GM23248 (cell line): Measurements from ENCODE around the gene TM9SF1. TPM values are rescaled to one million over a fixed set of nuclear protein-coding genes. Genes with fewer than 3 reads are reported as not detected.

ENCODE experiments used
- DNase-seq: peaks from one replicate; pipeline ENCODE4 v3.0.0-alpha.2; 2015
- H2AFZ ChIP-seq: fragments of 200-600 bp; sonication (generic); 2 replicates; pipeline ENCODE4 v1.6.1; 2016; ENCODE audit warnings: antibody characterized with exemption
- H3F3A ChIP-seq: fragments of 200-600 bp; sonication (generic); 2 replicates; pipeline ENCODE4 v1.6.1; 2016; ENCODE audit warnings: mild to moderate bottlenecking, antibody characterized with exemption, mixed run types; ENCODE audit not compliant: insufficient read depth
- H3K27ac ChIP-seq: fragments of 200-600 bp; sonication (generic); 2 replicates; pipeline ENCODE4 v1.5.1; 2016; ENCODE audit warnings: mild to moderate bottlenecking
- H3K27me3 ChIP-seq: fragments of 200-600 bp; sonication (generic); replicated peaks from 2 replicates; pipeline ENCODE4 v1.6.1; 2016; ENCODE audit warnings: mild to moderate bottlenecking; ENCODE audit not compliant: insufficient read depth
- H3K36me3 ChIP-seq: fragments of 200-600 bp; sonication (generic); 2 replicates; pipeline ENCODE4 v1.6.1; 2016; ENCODE audit warnings: low read depth, mild to moderate bottlenecking
- H3K4me1 ChIP-seq: fragments of 200-600 bp; sonication (generic); 2 replicates; pipeline ENCODE4 v1.6.1; 2016; ENCODE audit warnings: mild to moderate bottlenecking; ENCODE audit not compliant: insufficient read depth
- H3K4me2 ChIP-seq: fragments of 200-600 bp; sonication (generic); one replicate; pipeline ENCODE4 v1.6.1; 2016; ENCODE audit warnings: mild to moderate bottlenecking; ENCODE audit not compliant: unreplicated experiment
- H3K4me3 ChIP-seq: fragments of 200-600 bp; sonication (generic); 2 replicates; pipeline ENCODE4 v1.5.1; 2016; ENCODE audit warnings: mild to moderate bottlenecking
- H3K79me2 ChIP-seq: fragments of 200-600 bp; sonication (generic); 2 replicates; pipeline ENCODE4 v1.6.1; 2016; ENCODE audit warnings: mild to moderate bottlenecking; ENCODE audit not compliant: insufficient read depth
- H3K9ac ChIP-seq: fragments of 200-600 bp; sonication (generic); 2 replicates; pipeline ENCODE4 v1.6.1; 2016; ENCODE audit warnings: mild to moderate bottlenecking
- H3K9me2 ChIP-seq: fragments of 200-600 bp; sonication (generic); 2 replicates; pipeline ENCODE4 v1.6.1; 2016; ENCODE audit warnings: mixed run types, mild to moderate bottlenecking, moderate library complexity; ENCODE audit not compliant: insufficient read depth
- H3K9me3 ChIP-seq: fragments of 200-600 bp; sonication (generic); one replicate; pipeline ENCODE4 v1.6.1; 2017; ENCODE audit warnings: low read depth
- H4K20me1 ChIP-seq: fragments of 200-600 bp; sonication (generic); 2 replicates; pipeline ENCODE4 v1.6.0; 2016; ENCODE audit not compliant: insufficient read depth
- EZH2 ChIP-seq: fragments of 200-600 bp; sonication (generic); IDR thresholded peaks from 2 replicates; pipeline ENCODE4 v1.6.1; 2018; ENCODE audit warnings: antibody characterized with exemption, mild to moderate bottlenecking; ENCODE audit not compliant: insufficient read depth, poor library complexity, severe bottlenecking
- EZH2phosphoT487 ChIP-seq: fragments of 200-600 bp; sonication (generic); IDR thresholded peaks from 2 replicates; pipeline ENCODE4 v1.6.1; 2018; ENCODE audit warnings: antibody characterized with exemption, moderate library complexity, mild to moderate bottlenecking, low read depth; ENCODE audit not compliant: insufficient read depth
- WGBS, 2 experiments: methylation state at CpG; one replicate each; pipeline ENCODE4 v1.1.6; 2015 to 2017; ENCODE audit warnings: low lambda C conversion rate in 2 of 2, low coverage in 1 of 2; ENCODE audit errors: missing lambda C conversion rate in 2 of 2; 5-methylcytosine and 5-hydroxymethylcytosine counted together
- in situ Hi-C: fragments of 300-500 bp; cut with MboI; formaldehyde crosslinking; loops from 2 replicates; pipeline ENCODE4 v1.15.0; 2020
- polyA plus RNA-seq: library from polyadenylated mRNA; unstranded; fragments of >200 nt; fragmentation: Nextera tagmentation; extraction: Ambion mirVana; gene quantifications from 2 replicates; pipeline ENCODE4 v1.2.1, GENCODE V29; 2016
- total RNA-seq: library from RNA; depleted of rRNA; stranded (reverse); fragments of >200 nt; shearing (Covaris generic); gene quantifications from 2 replicates; pipeline ENCODE4 v1.2.3, GENCODE V29; 2014

The TM9SF1 gene
- total and polyA plus RNA-seq, 2 experiments from 2014 or later, result 93.8 to 102 TPM

DNA sequence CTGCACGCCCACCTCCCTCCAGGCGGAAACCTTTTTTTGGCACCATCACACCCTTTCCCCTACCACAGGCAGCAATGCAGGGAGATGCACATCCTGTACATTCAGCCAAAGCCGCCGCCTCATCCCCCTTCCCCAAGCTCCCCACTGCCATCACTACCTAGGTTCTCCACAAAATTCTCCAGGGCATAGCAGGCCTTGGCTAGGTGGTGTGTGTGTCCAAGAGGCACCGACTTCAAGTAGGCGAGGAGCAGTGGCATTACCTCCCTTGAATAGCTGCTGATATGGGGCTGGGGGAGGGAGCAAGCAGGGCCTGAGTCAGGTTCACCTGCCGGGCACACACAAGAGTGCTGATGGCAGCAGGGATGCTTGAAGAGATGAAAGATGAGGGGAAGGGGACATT lies 10.2 kb downstream of the TM9SF1 start:
- Histone ChIP-seq H4K20me1 (no peaks in the 10 kb centered on the region), H3K79me2 (peaks cover 23% of the 10 kb centered on the region), H3K4me2 (no peak overlapping the region), H3K9me3 (no peaks in the 10 kb centered on the region), H3K4me3 (no peak overlapping the region), H3K27ac (no peak overlapping the region), H3K9me2 (no peaks in the 10 kb centered on the region), H3K27me3 (no peaks in the 10 kb centered on the region), H3K9ac (no peak overlapping the region), H3K36me3 (peaks cover 9% of the 10 kb centered on the region; the same call in 1 of the 2 replicates), H3F3A (peaks cover 24% of the 10 kb centered on the region), H3K4me1 (peaks cover 18% of the 10 kb centered on the region), H2AFZ (no peak overlapping the region)
- in situ Hi-C loops, result no loop called here
- WGBS, 2 experiments, result 85 to 86% methylated on average over 7 of the region's 7 CpGs
- TF ChIP-seq EZH2 (no peak), EZH2phosphoT487 (no peak)
- DNase-seq, result no peak

DNA sequence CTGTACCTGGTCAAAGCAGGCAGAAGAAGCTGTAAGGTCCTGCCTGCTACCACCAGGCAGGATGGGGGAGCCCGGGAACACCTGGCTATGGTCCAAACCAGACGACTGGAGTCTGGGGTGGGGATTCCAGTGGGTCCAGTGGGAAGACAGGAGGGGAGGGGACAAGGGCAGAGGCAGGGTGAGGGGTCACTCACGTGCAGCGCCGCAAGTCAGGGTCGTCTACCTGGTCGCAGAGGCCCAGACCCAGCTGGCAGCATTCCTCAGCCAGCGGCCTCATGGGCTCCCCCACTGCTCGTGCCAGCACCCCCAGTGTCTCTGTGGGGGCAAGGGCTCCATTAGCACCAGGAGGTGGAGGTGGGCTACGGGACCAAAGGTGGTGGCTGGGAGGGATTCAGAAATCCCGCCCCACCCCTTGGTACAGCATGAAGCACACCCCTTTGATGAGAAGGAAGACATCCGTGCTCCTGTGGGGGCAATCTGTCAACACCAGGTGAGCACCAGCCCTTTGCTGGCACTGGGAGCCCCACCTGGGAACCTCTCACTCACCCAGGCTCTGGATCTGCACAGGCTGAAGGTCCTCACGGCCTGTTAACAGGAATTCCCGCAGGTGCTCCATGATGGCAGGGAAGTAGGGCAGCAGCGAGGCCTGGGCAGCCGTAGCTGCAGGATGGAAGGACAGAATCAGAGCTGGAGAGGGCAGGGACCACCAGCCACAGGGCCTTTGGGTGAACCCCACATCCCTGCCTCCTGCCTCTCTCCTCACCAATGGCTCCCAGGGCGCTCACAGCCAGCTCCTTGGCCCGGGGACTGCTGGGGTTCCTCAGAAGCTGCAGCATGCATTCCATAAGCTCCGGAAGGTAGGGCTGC lies 10.9 kb downstream of the TM9SF1 start:
- H3K27ac ChIP-seq, result no peak overlapping the region
- peaks cover 24% of the 10 kb centered on the region for H3F3A ChIP-seq
- H3K9me3 ChIP-seq, result no peaks in the 10 kb centered on the region
- no peak overlapping the region for H3K9ac ChIP-seq
- no peaks in the 10 kb centered on the region for H4K20me1 ChIP-seq
- H3K4me2 ChIP-seq, result no peak overlapping the region
- no peak for DNase-seq
- 82 to 86% methylated on average over 12 to 19 of the region's 19 CpGs for WGBS, 2 experiments
- in situ Hi-C loops, result no loop called here
- no peak overlapping the region for H2AFZ ChIP-seq
- H3K4me3 ChIP-seq, result no peak overlapping the region
- peaks cover 12% of the 10 kb centered on the region; the same call in 1 of the 2 replicates for H3K36me3 ChIP-seq
- H3K9me2 ChIP-seq, result no peaks in the 10 kb centered on the region
- peaks cover 22% of the 10 kb centered on the region for H3K4me1 ChIP-seq
- TF ChIP-seq EZH2phosphoT487, result no peak
- no peak for TF ChIP-seq EZH2
- H3K79me2 ChIP-seq, result peaks cover 23% of the 10 kb centered on the region
- no peaks in the 10 kb centered on the region for H3K27me3 ChIP-seq

DNA sequence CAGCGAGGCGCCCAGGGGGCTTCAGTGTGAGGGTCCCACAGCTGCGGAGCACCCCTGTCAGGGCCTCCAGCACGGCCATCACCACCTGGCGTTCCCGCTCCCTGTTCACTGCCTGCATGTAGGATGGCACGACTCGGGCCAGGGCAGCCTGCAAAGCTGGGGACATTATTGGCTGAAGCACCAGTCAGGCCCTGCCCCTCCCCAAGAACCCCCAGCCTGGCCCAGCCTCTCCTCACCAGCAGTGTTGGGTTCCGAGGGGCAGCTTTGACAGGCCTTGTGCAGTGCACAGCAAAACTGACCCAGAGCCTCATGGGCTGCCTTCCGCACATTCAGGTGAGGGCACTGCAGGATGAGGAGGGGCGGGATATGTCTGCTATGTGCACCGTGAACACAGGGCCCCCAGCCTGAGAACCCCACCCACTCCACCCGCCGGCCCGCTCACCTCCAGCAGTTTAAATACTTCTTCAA lies 12.2 kb downstream of the TM9SF1 start:
- H3K79me2 ChIP-seq, result peaks cover 19% of the 10 kb centered on the region
- WGBS, 2 experiments, result 96 to 97% methylated on average over 10 to 15 of the region's 15 CpGs
- H2AFZ ChIP-seq, result no peak overlapping the region
- no peaks in the 10 kb centered on the region for H4K20me1 ChIP-seq
- TF ChIP-seq EZH2phosphoT487, result no peak
- TF ChIP-seq EZH2, result no peak
- in situ Hi-C loops, result no loop called here
- H3K36me3 ChIP-seq, result peaks cover 25% of the 10 kb centered on the region; the same call in 1 of the 2 replicates
- no peak overlapping the region for H3K4me2 ChIP-seq
- H3K4me3 ChIP-seq, result no peak overlapping the region
- H3F3A ChIP-seq, result peaks cover 22% of the 10 kb centered on the region
- no peak for DNase-seq
- no peaks in the 10 kb centered on the region for H3K9me3 ChIP-seq
- H3K27ac ChIP-seq, result no peak overlapping the region
- no peaks in the 10 kb centered on the region for H3K9me2 ChIP-seq
- no peak overlapping the region for H3K9ac ChIP-seq
- H3K27me3 ChIP-seq, result no peaks in the 10 kb centered on the region
- H3K4me1 ChIP-seq, result peaks cover 17% of the 10 kb centered on the region

DNA sequence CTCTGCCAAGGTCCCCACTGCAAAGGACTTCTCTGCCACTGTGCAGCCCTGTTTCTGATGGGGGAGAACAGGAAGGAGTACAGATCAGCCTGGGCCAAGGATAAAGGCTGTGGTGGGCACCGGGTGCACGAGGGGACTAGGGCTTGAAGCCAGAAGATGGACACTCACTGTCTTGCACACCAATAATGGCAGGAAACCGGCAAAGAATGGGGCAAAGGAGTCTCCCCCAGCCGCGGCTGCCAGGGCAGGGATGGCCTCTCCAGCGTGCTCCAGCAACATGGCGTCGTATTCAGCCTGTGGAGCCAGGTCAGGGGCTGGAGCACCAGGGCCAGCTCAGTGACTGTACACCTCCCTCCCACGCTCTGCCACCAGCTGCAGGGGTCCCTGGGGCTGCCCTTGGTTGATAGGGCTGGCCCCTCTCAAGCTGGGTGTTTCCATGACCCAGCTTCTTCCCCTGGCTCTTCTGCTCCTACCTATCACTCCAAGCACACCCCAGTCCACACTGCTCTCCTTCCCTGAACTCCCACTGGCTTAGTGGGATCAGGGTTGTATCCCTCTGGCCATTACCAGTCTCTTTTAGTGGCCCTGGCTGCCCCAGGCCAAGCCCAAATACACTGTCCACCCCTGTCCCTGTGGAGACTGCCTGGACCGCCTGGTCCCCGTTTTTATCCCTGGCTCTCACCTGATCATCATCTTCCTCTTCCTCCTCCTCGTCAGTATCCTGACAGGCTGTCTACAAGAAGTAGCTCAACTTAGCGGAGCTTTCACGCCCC lies 12.9 kb downstream of the TM9SF1 start:
- Histone ChIP-seq H3K9ac (no peak overlapping the region), H3K27me3 (no peaks in the 10 kb centered on the region), H3F3A (peaks cover 22% of the 10 kb centered on the region), H3K9me2 (no peaks in the 10 kb centered on the region), H3K4me2 (no peak overlapping the region), H4K20me1 (no peaks in the 10 kb centered on the region), H3K79me2 (peaks cover 12% of the 10 kb centered on the region), H2AFZ (no peak overlapping the region), H3K36me3 (peaks cover 25% of the 10 kb centered on the region; the same call in 1 of the 2 replicates), H3K4me3 (no peak overlapping the region), H3K4me1 (peaks cover 10% of the 10 kb centered on the region), H3K9me3 (no peaks in the 10 kb centered on the region), H3K27ac (no peak overlapping the region)
- no peak for DNase-seq
- 91% methylated on average over 14 of the region's 14 CpGs for WGBS, 2 experiments
- in situ Hi-C loops, result no loop called here
- TF ChIP-seq EZH2 (no peak), EZH2phosphoT487 (no peak)
